Measurements from ENCODE around the gene HMGN4. TPM values are rescaled to one million over a fixed set of nuclear protein-coding genes. Genes with fewer than 3 reads are reported as not detected.

HMGN4 gene
- total RNA-seq, 1 donor from 2014 or later, result 81.8 TPM

- DNase-seq (ENCODE audit: low spot score), result no peak
- H3K4me2 ChIP-seq, result no peak overlapping the region
- TF ChIP-seq CTCF (IDR thresholded peaks at IDR 0.05) (no peak), EZH2 (IDR thresholded peaks at IDR 0.05) (no peak), EZH2phosphoT487 (IDR thresholded peaks at IDR 0.05) (no peak)
- Mint-ChIP-seq H3K36me3 (no peaks in the 10 kb centered on the region), H3K27ac (no peak overlapping the region), H3K4me1 (peaks cover 2% of the 10 kb centered on the region), H3K27me3 (ENCODE audit: insufficient read depth, low read depth) (peaks cover 15% of the 10 kb centered on the region), H3K4me3 (no peak overlapping the region), H3K9me3 (no peaks in the 10 kb centered on the region)
- H4K20me1 ChIP-seq (ENCODE audit: low read depth), result no peaks in the 10 kb centered on the region
- peaks cover 6% of the 10 kb centered on the region for H3F3A ChIP-seq (ENCODE audit: low read depth)
- H3K79me2 ChIP-seq (ENCODE audit: low read depth), result no peaks in the 10 kb centered on the region
- H3K9me3 ChIP-seq (ENCODE audit: low read depth), result no peaks in the 10 kb centered on the region
- no peaks in the 10 kb centered on the region for H3K36me3 ChIP-seq
- peaks cover 58% of the 10 kb centered on the region for H3K27me3 ChIP-seq
- H3K27ac ChIP-seq, result no peak overlapping the region
- H2AFZ ChIP-seq (replicated peaks), result no peak overlapping the region
- peaks cover under 1% of the 10 kb centered on the region for H3K4me1 ChIP-seq
- no peak overlapping the region for H3K9ac ChIP-seq
- H3K4me3 ChIP-seq, result no peak overlapping the region
These were observed 50.8 kb downstream of the HMGN4 start for GRCh38 chr6:26588965-26589364.

- no peaks in the 10 kb centered on the region for H3K9me3 Mint-ChIP-seq
- Histone ChIP-seq H2AFZ (replicated peaks) (no peak overlapping the region), H3K79me2 (ENCODE audit: low read depth) (peaks cover 8% of the 10 kb centered on the region), H3K4me1 (peaks cover 3% of the 10 kb centered on the region), H3K27me3 (peaks cover 44% of the 10 kb centered on the region), H4K20me1 (ENCODE audit: low read depth) (no peaks in the 10 kb centered on the region), H3K9ac (no peak overlapping the region), H3F3A (ENCODE audit: low read depth) (peaks cover 28% of the 10 kb centered on the region), H3K4me3 (no peak overlapping the region), H3K27ac (no peak overlapping the region), H3K9me3 (ENCODE audit: low read depth) (no peaks in the 10 kb centered on the region), H3K36me3 (no peaks in the 10 kb centered on the region), H3K4me2 (no peak overlapping the region)
- H3K27ac Mint-ChIP-seq, result no peak overlapping the region
- H3K4me1 Mint-ChIP-seq, result peaks cover 5% of the 10 kb centered on the region
- DNase-seq (ENCODE audit: low spot score), result no peak
- TF ChIP-seq EZH2phosphoT487 (IDR thresholded peaks at IDR 0.05), result no peak
- no peak for TF ChIP-seq EZH2 (IDR thresholded peaks at IDR 0.05)
- no peak for TF ChIP-seq CTCF (IDR thresholded peaks at IDR 0.05)
- H3K27me3 Mint-ChIP-seq (ENCODE audit: insufficient read depth, low read depth), result peaks cover 20% of the 10 kb centered on the region
- no peak overlapping the region for H3K4me3 Mint-ChIP-seq
- H3K36me3 Mint-ChIP-seq, result no peaks in the 10 kb centered on the region
These were observed 54.5 kb downstream of the HMGN4 start for GRCh38 chr6:26592649-26593048.

GRCh38 chr6:26593278-26594130 is 55.3 kb downstream of the HMGN4 start:
- H3K4me2 ChIP-seq, result peak overlapping the region; percentile 79
- peaks cover 4% of the 10 kb centered on the region for H3K36me3 Mint-ChIP-seq
- H3K36me3 ChIP-seq, result no peaks in the 10 kb centered on the region
- H3K9ac ChIP-seq, result no peak overlapping the region
- TF ChIP-seq CTCF (IDR thresholded peaks at IDR 0.05) (no peak), EZH2phosphoT487 (IDR thresholded peaks at IDR 0.05) (no peak), EZH2 (IDR thresholded peaks at IDR 0.05) (no peak)
- no peaks in the 10 kb centered on the region for H3K9me3 Mint-ChIP-seq
- no peak for DNase-seq (ENCODE audit: low spot score)
- peaks cover 8% of the 10 kb centered on the region for H3K4me1 Mint-ChIP-seq
- peaks cover 44% of the 10 kb centered on the region for H3K27me3 ChIP-seq
- peaks cover 20% of the 10 kb centered on the region for H3K27me3 Mint-ChIP-seq (ENCODE audit: insufficient read depth, low read depth)
- H3K79me2 ChIP-seq (ENCODE audit: low read depth), result peaks cover 16% of the 10 kb centered on the region
- no peak overlapping the region for H3K27ac ChIP-seq
- H4K20me1 ChIP-seq (ENCODE audit: low read depth), result no peaks in the 10 kb centered on the region
- H3K4me3 Mint-ChIP-seq, result peak overlapping the region; percentile 52
- H3F3A ChIP-seq (ENCODE audit: low read depth), result peaks cover 28% of the 10 kb centered on the region
- H3K27ac Mint-ChIP-seq, result no peak overlapping the region
- no peaks in the 10 kb centered on the region for H3K9me3 ChIP-seq (ENCODE audit: low read depth)
- peak overlapping the region; percentile 71 for H3K4me3 ChIP-seq
- peak overlapping the region; percentile 87 for H2AFZ ChIP-seq (replicated peaks)
- H3K4me1 ChIP-seq, result peaks cover 7% of the 10 kb centered on the region

Data from neural progenitor cell (in vitro differentiated cells).